GM12891 (cell line): Measurements from ENCODE around the gene PACSIN2.
"Not testable (repeated sequence)": the region's sequence is repeated elsewhere in the genome, so short reads cannot be mapped to it uniquely, and the experiment has no call there.

Experiments
- DNase-seq: peaks from one replicate; pipeline ENCODE4 v3.0.0; 2011; ENCODE audit warnings: low spot score; ENCODE audit not compliant: insufficient read length
- FAIRE-seq: peaks from 2 replicates; lab custom pipeline; 2011; peaks lifted over from hg19 to GRCh38; lab: Jason Lieb, UNC
- PAX5 ChIP-seq: IDR thresholded peaks from 2 replicates; pipeline ENCODE4 v1.6.1; 2011; ENCODE audit warnings: low read length, moderate library complexity, mild to moderate bottlenecking; ENCODE audit not compliant: insufficient read depth, severe bottlenecking
- POLR2A ChIP-seq: IDR thresholded peaks from 2 replicates; pipeline ENCODE4 v1.6.1; 2011; ENCODE audit warnings: low read depth, low read length, control low read depth
- POLR2AphosphoS5 ChIP-seq: IDR thresholded peaks from 2 replicates; pipeline ENCODE4 v1.6.1; 2011; ENCODE audit warnings: low read depth, low read length, control low read depth
- POU2F2 ChIP-seq: IDR thresholded peaks from 2 replicates; pipeline ENCODE4 v1.6.1; 2011; ENCODE audit warnings: low read depth, mild to moderate bottlenecking, control low read depth, low read length, moderate library complexity
- SPI1 ChIP-seq: IDR thresholded peaks from 2 replicates; pipeline ENCODE4 v1.6.1; 2011; ENCODE audit warnings: low read depth, low read length, control low read depth
- TAF1 ChIP-seq: IDR thresholded peaks from 2 replicates; pipeline ENCODE4 v1.6.1; 2011; ENCODE audit warnings: low read depth, low read length, control low read depth

PACSIN2 gene

GRCh38 chr22:43036282-43036829, 21.4 kb upstream of the PACSIN2 start:
- FAIRE-seq, result no peak
- TF ChIP-seq PAX5 (no peak), POLR2AphosphoS5 (no peak), TAF1 (no peak), POU2F2 (no peak), SPI1 (no peak)
- no peak for DNase-seq

- TF ChIP-seq POLR2AphosphoS5 (no peak), TAF1 (no peak), POU2F2 (no peak), POLR2A (no peak)
- FAIRE-seq (no peak), DNase-seq (no peak)
Measured at GRCh38 chr22:43035250-43035649, 20.3 kb upstream of the PACSIN2 start.

GRCh38 chr22:43031617-43032016, 16.7 kb upstream of the PACSIN2 start:
- FAIRE-seq (no peak), DNase-seq (no peak)
- TF ChIP-seq POU2F2 (no peak), POLR2A (no peak), POLR2AphosphoS5 (no peak), PAX5 (no peak)

GRCh38 chr22:43018615-43019014, 3.7 kb upstream of the PACSIN2 start:
- no peak for FAIRE-seq
- no peak for TF ChIP-seq POLR2AphosphoS5
- TF ChIP-seq SPI1, result no peak
- TF ChIP-seq PAX5, result no peak
- no peak for TF ChIP-seq POLR2A
- no peak for DNase-seq

GRCh38 chr22:43017525-43018460, 2.8 kb upstream of the PACSIN2 start:
- DNase-seq (no peak), FAIRE-seq (peak; percentile 23)
- no peak for TF ChIP-seq POLR2AphosphoS5
- TF ChIP-seq POU2F2, result no peak
- no peak for TF ChIP-seq POLR2A

- not testable (repeated sequence) for DNase-seq, FAIRE-seq
Measured at GRCh38 chr22:43016150-43016549, 1.2 kb upstream of the PACSIN2 start.

GRCh38 chr22:43015677-43016042, 711 bp upstream of the PACSIN2 start:
- no peak for DNase-seq
- no peak for FAIRE-seq
- TF ChIP-seq POLR2A, result no peak
- no peak for TF ChIP-seq PAX5

- peak; percentile 49 for DNase-seq
- TF ChIP-seq POLR2AphosphoS5, result no peak
- TF ChIP-seq SPI1, result no peak
- TF ChIP-seq POLR2A, result no peak
- TF ChIP-seq POU2F2, result no peak
- TF ChIP-seq TAF1, result no peak
- TF ChIP-seq PAX5, result no peak
- peak; percentile 56 for FAIRE-seq
Measured at GRCh38 chr22:43014316-43014868, 557 bp downstream of the PACSIN2 start.

GRCh38 chr22:43013355-43014315, 1.3 kb downstream of the PACSIN2 start:
- FAIRE-seq (peak; percentile 47), DNase-seq (no peak)
- TF ChIP-seq POLR2A (no peak), SPI1 (no peak), POLR2AphosphoS5 (no peak), POU2F2 (no peak), PAX5 (no peak), TAF1 (no peak)
